ENCODE data around the gene TNFRSF4. TPM values are rescaled to one million over a fixed set of nuclear protein-coding genes. Genes with fewer than 3 reads are reported as not detected.

TNFRSF4 gene
- total and polyA plus RNA-seq, 4 donors, result 0.08 to 0.35 (median 0.15) TPM; not detected in 1

GRCh38 chr1:1238702-1239178 is 24.8 kb upstream of the TNFRSF4 start:
- H3K4me1 ChIP-seq (ENCODE audit: control insufficient read depth in 4 of 4, insufficient read depth in 4 of 4, low read length in 3 of 4), result peaks cover 9 to 24% (median 13%) of the 10 kb centered on the region in 4 donors
- TF ChIP-seq HNF4G (IDR thresholded peaks at IDR 0.05) (no peak), TAF1 (conservative IDR thresholded peaks at IDR 0.05) (no peak), JUND (IDR thresholded peaks at IDR 0.05) (no peak), RAD21 (IDR thresholded peaks at IDR 0.05) (no peak), SP1 (IDR thresholded peaks at IDR 0.05) (no peak), REST (IDR thresholded peaks at IDR 0.05) (no peak), EGR1 (IDR thresholded peaks at IDR 0.05; ENCODE audit: low read depth in 2 of 2) (no peak), HNF4A (conservative IDR thresholded peaks at IDR 0.05) (no peak), NR2F2 (IDR thresholded peaks at IDR 0.05) (no peak), ATF3 (IDR thresholded peaks at IDR 0.05) (no peak)
- TF ChIP-seq, protein P1, sequence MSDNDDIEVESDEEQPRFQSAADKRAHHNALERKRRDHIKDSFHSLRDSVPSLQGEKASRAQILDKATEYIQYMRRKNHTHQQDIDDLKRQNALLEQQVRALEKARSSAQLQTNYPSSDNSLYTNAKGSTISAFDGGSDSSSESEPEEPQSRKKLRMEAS (IDR thresholded peaks at IDR 0.05), result no peak
- TF ChIP-seq, protein P2, sequence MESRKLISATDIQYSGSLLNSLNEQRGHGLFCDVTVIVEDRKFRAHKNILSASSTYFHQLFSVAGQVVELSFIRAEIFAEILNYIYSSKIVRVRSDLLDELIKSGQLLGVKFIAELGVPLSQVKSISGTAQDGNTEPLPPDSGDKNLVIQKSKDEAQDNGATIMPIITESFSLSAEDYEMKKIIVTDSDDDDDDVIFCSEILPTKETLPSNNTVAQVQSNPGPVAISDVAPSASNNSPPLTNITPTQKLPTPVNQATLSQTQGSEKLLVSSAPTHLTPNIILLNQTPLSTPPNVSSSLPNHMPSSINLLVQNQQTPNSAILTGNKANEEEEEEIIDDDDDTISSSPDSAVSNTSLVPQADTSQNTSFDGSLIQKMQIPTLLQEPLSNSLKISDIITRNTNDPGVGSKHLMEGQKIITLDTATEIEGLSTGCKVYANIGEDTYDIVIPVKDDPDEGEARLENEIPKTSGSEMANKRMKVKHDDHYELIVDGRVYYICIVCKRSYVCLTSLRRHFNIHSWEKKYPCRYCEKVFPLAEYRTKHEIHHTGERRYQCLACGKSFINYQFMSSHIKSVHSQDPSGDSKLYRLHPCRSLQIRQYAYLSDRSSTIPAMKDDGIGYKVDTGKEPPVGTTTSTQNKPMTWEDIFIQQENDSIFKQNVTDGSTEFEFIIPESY (IDR thresholded peaks at IDR 0.05), result no peak
- TF ChIP-seq, protein P3, sequence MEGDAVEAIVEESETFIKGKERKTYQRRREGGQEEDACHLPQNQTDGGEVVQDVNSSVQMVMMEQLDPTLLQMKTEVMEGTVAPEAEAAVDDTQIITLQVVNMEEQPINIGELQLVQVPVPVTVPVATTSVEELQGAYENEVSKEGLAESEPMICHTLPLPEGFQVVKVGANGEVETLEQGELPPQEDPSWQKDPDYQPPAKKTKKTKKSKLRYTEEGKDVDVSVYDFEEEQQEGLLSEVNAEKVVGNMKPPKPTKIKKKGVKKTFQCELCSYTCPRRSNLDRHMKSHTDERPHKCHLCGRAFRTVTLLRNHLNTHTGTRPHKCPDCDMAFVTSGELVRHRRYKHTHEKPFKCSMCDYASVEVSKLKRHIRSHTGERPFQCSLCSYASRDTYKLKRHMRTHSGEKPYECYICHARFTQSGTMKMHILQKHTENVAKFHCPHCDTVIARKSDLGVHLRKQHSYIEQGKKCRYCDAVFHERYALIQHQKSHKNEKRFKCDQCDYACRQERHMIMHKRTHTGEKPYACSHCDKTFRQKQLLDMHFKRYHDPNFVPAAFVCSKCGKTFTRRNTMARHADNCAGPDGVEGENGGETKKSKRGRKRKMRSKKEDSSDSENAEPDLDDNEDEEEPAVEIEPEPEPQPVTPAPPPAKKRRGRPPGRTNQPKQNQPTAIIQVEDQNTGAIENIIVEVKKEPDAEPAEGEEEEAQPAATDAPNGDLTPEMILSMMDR (IDR thresholded peaks at IDR 0.05; ENCODE audit: low read depth, low read length, missing input control), result no peak
- H3K9ac ChIP-seq (ENCODE audit: low read depth in 1 of 2, low read length in 2 of 2), result no peak overlapping the region
- H3K9me3 ChIP-seq (ENCODE audit: control insufficient read depth in 4 of 4, low read length in 3 of 4), result no peaks in the 10 kb centered on the region
- WGBS, result 83% methylated on average over 19 of the region's 19 CpGs
- H3K27me3 ChIP-seq (ENCODE audit: control insufficient read depth in 4 of 4, insufficient read depth in 4 of 4, low read length in 3 of 4), result no peaks in the 10 kb centered on the region
- no peak for DNase-seq (ENCODE audit: low spot score)
- no peaks in the 10 kb centered on the region for H3K36me3 ChIP-seq (ENCODE audit: control insufficient read depth in 4 of 4, insufficient read depth in 3 of 4, low read depth in 1 of 4, low read length in 3 of 4)
- H3K27ac ChIP-seq (ENCODE audit: low read depth in 1 of 2, low read length in 2 of 2), result no peak overlapping the region
- no peak overlapping the region for H3K4me3 ChIP-seq (ENCODE audit: low read depth in 1 of 3, low read length in 3 of 3)

GRCh38 chr1:1237874-1238701 is 24.1 kb upstream of the TNFRSF4 start:
- Histone ChIP-seq H3K4me1 (ENCODE audit: control insufficient read depth in 4 of 4, insufficient read depth in 4 of 4, low read length in 3 of 4) (peaks cover 9 to 28% (median 15%) of the 10 kb centered on the region in 4 donors), H3K36me3 (ENCODE audit: control insufficient read depth in 4 of 4, insufficient read depth in 3 of 4, low read depth in 1 of 4, low read length in 3 of 4) (no peaks in the 10 kb centered on the region), H3K27me3 (ENCODE audit: control insufficient read depth in 4 of 4, insufficient read depth in 4 of 4, low read length in 3 of 4) (no peaks in the 10 kb centered on the region), H3K9ac (ENCODE audit: low read depth in 1 of 2, low read length in 2 of 2) (no peak overlapping the region), H3K27ac (ENCODE audit: low read depth in 1 of 2, low read length in 2 of 2) (no peak overlapping the region), H3K4me3 (ENCODE audit: low read depth in 1 of 3, low read length in 3 of 3) (no peak overlapping the region), H3K9me3 (ENCODE audit: control insufficient read depth in 4 of 4, low read length in 3 of 4) (no peaks in the 10 kb centered on the region)
- TF ChIP-seq TAF1 (conservative IDR thresholded peaks at IDR 0.05) (no peak), RXRA (IDR thresholded peaks at IDR 0.05) (no peak), GABPA (IDR thresholded peaks at IDR 0.05 in 1 of 2, conservative IDR thresholded peaks at IDR 0.05 in 1 of 2) (no peak), REST (IDR thresholded peaks at IDR 0.05) (no peak), EGR1 (IDR thresholded peaks at IDR 0.05; ENCODE audit: low read depth in 2 of 2) (no peak), YY1 (IDR thresholded peaks at IDR 0.05) (no peak), JUND (IDR thresholded peaks at IDR 0.05) (no peak), HNF4G (IDR thresholded peaks at IDR 0.05) (no peak), SP1 (IDR thresholded peaks at IDR 0.05) (no peak)
- TF ChIP-seq, protein P2 (IDR thresholded peaks at IDR 0.05), result no peak
- WGBS, result 65% methylated on average over 48 of the region's 48 CpGs
- DNase-seq (ENCODE audit: low spot score), result no peak
